ENCODE measurements around the gene SLC19A1. TPM values are rescaled to one million over a fixed set of nuclear protein-coding genes. Genes with fewer than 3 reads are reported as not detected.

SLC19A1 gene
- total and polyA plus RNA-seq, 2 donors (not counting 1 experiment from before 2014, with no cell fraction given), result 1.7 to 2.1 TPM

GRCh38 chr21:45545236-45545570 lies 3.0 kb upstream of the SLC19A1 start:
- no peak overlapping the region for H2AFZ ChIP-seq (ENCODE audit: low read length)
- H3K36me3 ChIP-seq (ENCODE audit: control insufficient read depth, insufficient read depth, low read length), result no peaks in the 10 kb centered on the region
- TF ChIP-seq EZH2 (IDR thresholded peaks at IDR 0.05; ENCODE audit: low read length, missing control alignments), result no peak
- no peak for TF ChIP-seq CTCF (conservative IDR thresholded peaks at IDR 0.05 in 1 of 2, IDR thresholded peaks at IDR 0.05 in 1 of 2; ENCODE audit: low read depth in 1 of 2, low read length in 2 of 2)
- H3K9ac ChIP-seq (ENCODE audit: insufficient read depth, low read length), result no peak overlapping the region
- H3K4me2 ChIP-seq (ENCODE audit: extremely low read depth, insufficient read depth, low read length), result no peak overlapping the region
- H3K4me3 ChIP-seq (replicated peaks in 1 of 4; ENCODE audit: control extremely low read depth in 1 of 4, insufficient read depth in 1 of 4, low read depth in 3 of 4, low read length in 4 of 4), result no peak overlapping the region
- H3K27me3 ChIP-seq (ENCODE audit: control insufficient read depth, insufficient read depth, low read length), result peaks cover 3% of the 10 kb centered on the region
- no peak for DNase-seq (ENCODE audit: low read depth in 2 of 2)
- H3K9me3 ChIP-seq (ENCODE audit: control insufficient read depth, insufficient read depth, low read depth, low read length), result no peaks in the 10 kb centered on the region
- no peaks in the 10 kb centered on the region for H3K4me1 ChIP-seq (ENCODE audit: control insufficient read depth, extremely low read depth, insufficient read depth, low read length)
- H3K79me2 ChIP-seq (ENCODE audit: control insufficient read depth, insufficient read depth, low read length), result no peaks in the 10 kb centered on the region
- no peak overlapping the region for H3K27ac ChIP-seq (ENCODE audit: insufficient read depth, low read length)
- no peaks in the 10 kb centered on the region for H4K20me1 ChIP-seq (ENCODE audit: control insufficient read depth, extremely low read depth, insufficient read depth, low read length)

- H3K9me3 ChIP-seq (ENCODE audit: control insufficient read depth, insufficient read depth, low read depth, low read length), result no peaks in the 10 kb centered on the region
- no peak overlapping the region for H3K27ac ChIP-seq (ENCODE audit: insufficient read depth, low read length)
- no peak overlapping the region for H3K4me2 ChIP-seq (ENCODE audit: extremely low read depth, insufficient read depth, low read length)
- no peak overlapping the region for H3K9ac ChIP-seq (ENCODE audit: insufficient read depth, low read length)
- H3K79me2 ChIP-seq (ENCODE audit: control insufficient read depth, insufficient read depth, low read length), result no peaks in the 10 kb centered on the region
- no peaks in the 10 kb centered on the region for H4K20me1 ChIP-seq (ENCODE audit: control insufficient read depth, extremely low read depth, insufficient read depth, low read length)
- DNase-seq (ENCODE audit: low read depth in 2 of 2), result no peak
- TF ChIP-seq CTCF (conservative IDR thresholded peaks at IDR 0.05 in 1 of 2, IDR thresholded peaks at IDR 0.05 in 1 of 2; ENCODE audit: low read depth in 1 of 2, low read length in 2 of 2) (no peak), EZH2 (IDR thresholded peaks at IDR 0.05; ENCODE audit: low read length, missing control alignments) (no peak)
- no peak overlapping the region for H2AFZ ChIP-seq (ENCODE audit: low read length)
- no peaks in the 10 kb centered on the region for H3K4me1 ChIP-seq (ENCODE audit: control insufficient read depth, extremely low read depth, insufficient read depth, low read length)
- no peak overlapping the region for H3K4me3 ChIP-seq (replicated peaks in 1 of 4; ENCODE audit: control extremely low read depth in 1 of 4, insufficient read depth in 1 of 4, low read depth in 3 of 4, low read length in 4 of 4)
- peaks cover 3% of the 10 kb centered on the region for H3K27me3 ChIP-seq (ENCODE audit: control insufficient read depth, insufficient read depth, low read length)
- H3K36me3 ChIP-seq (ENCODE audit: control insufficient read depth, insufficient read depth, low read length), result no peaks in the 10 kb centered on the region
Observed at GRCh38 chr21:45544449-45545235, 2.4 kb upstream of the SLC19A1 start.

- no peak overlapping the region for H2AFZ ChIP-seq (ENCODE audit: low read length)
- TF ChIP-seq CTCF (conservative IDR thresholded peaks at IDR 0.05 in 1 of 2, IDR thresholded peaks at IDR 0.05 in 1 of 2; ENCODE audit: low read depth in 1 of 2, low read length in 2 of 2) (no peak), EZH2 (IDR thresholded peaks at IDR 0.05; ENCODE audit: low read length, missing control alignments) (no peak)
- no peak for DNase-seq (ENCODE audit: low read depth in 2 of 2)
- no peaks in the 10 kb centered on the region for H4K20me1 ChIP-seq (ENCODE audit: control insufficient read depth, extremely low read depth, insufficient read depth, low read length)
- H3K9me3 ChIP-seq (ENCODE audit: control insufficient read depth, insufficient read depth, low read depth, low read length), result no peaks in the 10 kb centered on the region
- no peak overlapping the region for H3K27ac ChIP-seq (ENCODE audit: insufficient read depth, low read length)
- H3K36me3 ChIP-seq (ENCODE audit: control insufficient read depth, insufficient read depth, low read length), result no peaks in the 10 kb centered on the region
- no peak overlapping the region for H3K4me2 ChIP-seq (ENCODE audit: extremely low read depth, insufficient read depth, low read length)
- H3K9ac ChIP-seq (ENCODE audit: insufficient read depth, low read length), result no peak overlapping the region
- no peaks in the 10 kb centered on the region for H3K79me2 ChIP-seq (ENCODE audit: control insufficient read depth, insufficient read depth, low read length)
- peaks cover 3% of the 10 kb centered on the region for H3K27me3 ChIP-seq (ENCODE audit: control insufficient read depth, insufficient read depth, low read length)
- no peaks in the 10 kb centered on the region for H3K4me1 ChIP-seq (ENCODE audit: control insufficient read depth, extremely low read depth, insufficient read depth, low read length)
- H3K4me3 ChIP-seq (replicated peaks in 1 of 4; ENCODE audit: control extremely low read depth in 1 of 4, insufficient read depth in 1 of 4, low read depth in 3 of 4, low read length in 4 of 4), result no peak overlapping the region
Observed at GRCh38 chr21:45543710-45544448, 1.6 kb upstream of the SLC19A1 start.
